HG03060 (cell line): ENCODE measurements around the gene TEN1.
"Not testable (repeated sequence)": the region's sequence is repeated elsewhere in the genome, so short reads cannot be mapped to it uniquely, and the experiment has no call there.

ENCODE experiments used
- ATAC-seq: cut with Tn5 transposase; IDR thresholded peaks from one replicate; pipeline ENCODE4 v1.9.1; 2021; ENCODE audit warnings: low read depth, moderate number of reproducible peaks; ENCODE audit not compliant: unreplicated experiment

TEN1 gene

GRCh38 chr17:75978938-75979704 lies at the start of gene TEN1, which contains the start of gene ACOX1:
Gene TEN1, plus strand, starts transcription at chr17:75979240. Its CDS starts 6,953 bp downstream, at chr17:75986193.
Gene ACOX1, minus strand, starts transcription at chr17:75979166. Its CDS starts 93 bp downstream, at chr17:75979073.
- peak; percentile 76 for ATAC-seq

GRCh38 chr17:75931062-75931461 lies 48.0 kb upstream of the TEN1 start:
- ATAC-seq, result no peak

- no peak for ATAC-seq
These were observed 46.2 kb upstream of the TEN1 start for GRCh38 chr17:75932852-75933251.

- no peak for ATAC-seq
These were observed 45.2 kb upstream of the TEN1 start for GRCh38 chr17:75933808-75934207.

GRCh38 chr17:75937652-75938051 lies 41.4 kb upstream of the TEN1 start:
- ATAC-seq, result no peak

GRCh38 chr17:75940727-75941441 lies 38.2 kb upstream of the TEN1 start, which contains the start of gene FBF1:
Gene FBF1, minus strand, starts transcription at chr17:75941042. Its CDS starts 2,893 bp downstream, at chr17:75938149.
- peak; percentile 79 for ATAC-seq

GRCh38 chr17:75941442-75941819 lies 37.6 kb upstream of the TEN1 start:
- ATAC-seq, result no peak

GRCh38 chr17:75942473-75942872 lies 36.6 kb upstream of the TEN1 start:
- ATAC-seq, result no peak

GRCh38 chr17:75943491-75943890 lies 35.5 kb upstream of the TEN1 start:
- no peak for ATAC-seq

- ATAC-seq, result no peak
These were observed 33.8 kb upstream of the TEN1 start for GRCh38 chr17:75945211-75945610.

GRCh38 chr17:75950421-75950820 lies 28.6 kb upstream of the TEN1 start:
- no peak for ATAC-seq

GRCh38 chr17:75950855-75951554 lies 28.0 kb upstream of the TEN1 start:
- no peak for ATAC-seq

- no peak for ATAC-seq
These were observed 19.8 kb upstream of the TEN1 start for GRCh38 chr17:75959051-75959838.

- no peak for ATAC-seq
These were observed 19.1 kb upstream of the TEN1 start for GRCh38 chr17:75959839-75960511.

GRCh38 chr17:75965468-75965867 lies 13.6 kb upstream of the TEN1 start:
- no peak for ATAC-seq

- not testable (repeated sequence) for ATAC-seq
These were observed 10.0 kb upstream of the TEN1 start for GRCh38 chr17:75969044-75969443.

- ATAC-seq, result no peak
These were observed 9.0 kb upstream of the TEN1 start for GRCh38 chr17:75970011-75970523.

GRCh38 chr17:75970626-75971025 lies 8.4 kb upstream of the TEN1 start:
- ATAC-seq, result no peak

- not testable (repeated sequence) for ATAC-seq
These were observed 3.9 kb upstream of the TEN1 start for GRCh38 chr17:75975187-75975586.
